ENCODE measurements around the gene PRICKLE4.

PRICKLE4 gene

GRCh38 chr6:41780551-41781365 lies at the start of gene PRICKLE4:
Gene PRICKLE4, plus strand, starts transcription at chr6:41780782. Its CDS starts 2,692 bp downstream, at chr6:41783474.
- Histone ChIP-seq H3K27ac (ENCODE audit: low read length) (no peak within 1 kb of the TSS), H3K9me3 (replicated peaks; ENCODE audit: insufficient read depth, low read length) (no peaks in the 10 kb centered on the region), H3K9me2 (replicated peaks; ENCODE audit: insufficient read depth, low read length) (no peaks in the 10 kb centered on the region), H3K79me2 (ENCODE audit: low read length) (no peaks in the 10 kb centered on the region), H3K36me3 (replicated peaks; ENCODE audit: insufficient read depth, low read length) (no peaks in the 10 kb centered on the region), H2AFZ (ENCODE audit: low read length) (peak within 1 kb of the TSS; percentile 93), H3K4me2 (ENCODE audit: low read depth, low read length) (peak within 1 kb of the TSS; percentile 92), H3F3A (ENCODE audit: insufficient read depth, low read length) (no peaks in the 10 kb centered on the region), H3K4me3 (ENCODE audit: low read length) (peak within 1 kb of the TSS; percentile 89), H3K27me3 (replicated peaks; ENCODE audit: insufficient read depth, low read length) (peaks cover 47% of the 10 kb centered on the region), H3K4me1 (ENCODE audit: low read length) (peaks cover 6% of the 10 kb centered on the region), H4K20me1 (ENCODE audit: insufficient read depth, low read length) (no peaks in the 10 kb centered on the region), H3K9ac (ENCODE audit: low read length) (peak within 1 kb of the TSS; percentile 18; the same call in 1 of the 2 replicates)
- DNase-seq = no peak
- TF ChIP-seq EZH2 (optimal IDR thresholded peaks at IDR 0.05; ENCODE audit: low read depth, low read length) (no peak), EZH2phosphoT487 (IDR thresholded peaks at IDR 0.05; ENCODE audit: low read length) (no peak), CTCF (IDR thresholded peaks at IDR 0.05; ENCODE audit: low read length) (no peak)

- no peaks in the 10 kb centered on the region for H3K9me2 ChIP-seq (replicated peaks; ENCODE audit: insufficient read depth, low read length)
- H3K9me3 ChIP-seq (replicated peaks; ENCODE audit: insufficient read depth, low read length) = no peaks in the 10 kb centered on the region
- H2AFZ ChIP-seq (ENCODE audit: low read length) = no peak overlapping the region
- H3K27me3 ChIP-seq (replicated peaks; ENCODE audit: insufficient read depth, low read length) = no peaks in the 10 kb centered on the region
- no peak overlapping the region for H3K4me2 ChIP-seq (ENCODE audit: low read depth, low read length)
- H3K36me3 ChIP-seq (replicated peaks; ENCODE audit: insufficient read depth, low read length) = no peaks in the 10 kb centered on the region
- H3K4me1 ChIP-seq (ENCODE audit: low read length) = peaks cover 20% of the 10 kb centered on the region
- H3K4me3 ChIP-seq (ENCODE audit: low read length) = no peak overlapping the region
- H3F3A ChIP-seq (ENCODE audit: insufficient read depth, low read length) = peaks cover 19% of the 10 kb centered on the region
- no peak overlapping the region for H3K27ac ChIP-seq (ENCODE audit: low read length)
- no peak overlapping the region for H3K9ac ChIP-seq (ENCODE audit: low read length)
- H3K79me2 ChIP-seq (ENCODE audit: low read length) = peaks cover 53% of the 10 kb centered on the region
- no peak for DNase-seq
- H4K20me1 ChIP-seq (ENCODE audit: insufficient read depth, low read length) = no peaks in the 10 kb centered on the region
- no peak for TF ChIP-seq EZH2 (optimal IDR thresholded peaks at IDR 0.05; ENCODE audit: low read depth, low read length)
- TF ChIP-seq CTCF (IDR thresholded peaks at IDR 0.05; ENCODE audit: low read length) = no peak
- no peak for TF ChIP-seq EZH2phosphoT487 (IDR thresholded peaks at IDR 0.05; ENCODE audit: low read length)
Observed at GRCh38 chr6:41731561-41732086, 49.0 kb upstream of the PRICKLE4 start.

- H3K9me2 ChIP-seq (replicated peaks; ENCODE audit: insufficient read depth, low read length) = no peaks in the 10 kb centered on the region
- no peaks in the 10 kb centered on the region for H4K20me1 ChIP-seq (ENCODE audit: insufficient read depth, low read length)
- H3K9ac ChIP-seq (ENCODE audit: low read length) = peak overlapping the region; percentile 16; the same call in 1 of the 2 replicates
- peaks cover 20% of the 10 kb centered on the region for H3K4me1 ChIP-seq (ENCODE audit: low read length)
- peak overlapping the region; percentile 99 for H3K4me2 ChIP-seq (ENCODE audit: low read depth, low read length)
- peaks cover 53% of the 10 kb centered on the region for H3K79me2 ChIP-seq (ENCODE audit: low read length)
- peak overlapping the region; percentile 80; the same call in 1 of the 2 replicates for H3K27ac ChIP-seq (ENCODE audit: low read length)
- no peaks in the 10 kb centered on the region for H3K9me3 ChIP-seq (replicated peaks; ENCODE audit: insufficient read depth, low read length)
- no peak for DNase-seq
- TF ChIP-seq EZH2 (optimal IDR thresholded peaks at IDR 0.05; ENCODE audit: low read depth, low read length) (no peak), CTCF (IDR thresholded peaks at IDR 0.05; ENCODE audit: low read length) (no peak), EZH2phosphoT487 (IDR thresholded peaks at IDR 0.05; ENCODE audit: low read length) (no peak)
- H3F3A ChIP-seq (ENCODE audit: insufficient read depth, low read length) = peaks cover 19% of the 10 kb centered on the region
- H3K36me3 ChIP-seq (replicated peaks; ENCODE audit: insufficient read depth, low read length) = no peaks in the 10 kb centered on the region
- no peak overlapping the region for H2AFZ ChIP-seq (ENCODE audit: low read length)
- H3K27me3 ChIP-seq (replicated peaks; ENCODE audit: insufficient read depth, low read length) = no peaks in the 10 kb centered on the region
- peak overlapping the region; percentile 74; the same call in 1 of the 2 replicates for H3K4me3 ChIP-seq (ENCODE audit: low read length)
Observed at GRCh38 chr6:41732149-41732548, 48.4 kb upstream of the PRICKLE4 start.
